Activated T-cell treated with anti-CD3 and anti-CD28 coated beads, Interleukin-2, amount 50 U/mL, for 24 hours (primary cell): ENCODE data around the gene ADAMTS7.
"Not testable (repeated sequence)": the region's sequence is repeated elsewhere in the genome, so short reads cannot be mapped to it uniquely, and the experiment has no call there.

Experiments used
- DNase-seq: peaks from one replicate; pipeline ENCODE4 v3.0.0-alpha.2; 2020
- H3K27ac Mint-ChIP-seq: 2 replicates; pipeline ENCODE4 v1.8.0; 2020; ENCODE audit warnings: mild to moderate bottlenecking, mixed read lengths
- H3K27me3 Mint-ChIP-seq: 2 replicates; pipeline ENCODE4 v1.8.0; 2020; ENCODE audit warnings: mixed read lengths
- H3K36me3 Mint-ChIP-seq: 2 replicates; pipeline ENCODE4 v1.8.0; 2020; ENCODE audit warnings: low read depth, mixed read lengths
- H3K4me1 Mint-ChIP-seq: 2 replicates; pipeline ENCODE4 v1.8.0; 2020; ENCODE audit warnings: low read depth, mixed read lengths
- H3K4me3 Mint-ChIP-seq: 2 replicates; pipeline ENCODE4 v1.8.0; 2020; ENCODE audit warnings: mild to moderate bottlenecking, moderate library complexity, mixed read lengths
- H3K9me3 Mint-ChIP-seq: 2 replicates; pipeline ENCODE4 v1.8.0; 2020; ENCODE audit warnings: mixed read lengths

The ADAMTS7 gene

GRCh38 chr15:78800806-78801205 is 10.5 kb downstream of the ADAMTS7 start:
- no peak overlapping the region for H3K27ac Mint-ChIP-seq
- H3K4me1 Mint-ChIP-seq: no peaks in the 10 kb centered on the region
- no peak for DNase-seq
- no peak overlapping the region for H3K4me3 Mint-ChIP-seq
- H3K27me3 Mint-ChIP-seq: no peaks in the 10 kb centered on the region
- no peaks in the 10 kb centered on the region for H3K36me3 Mint-ChIP-seq
- no peaks in the 10 kb centered on the region for H3K9me3 Mint-ChIP-seq

GRCh38 chr15:78800189-78800588 is 11.1 kb downstream of the ADAMTS7 start:
- H3K9me3 Mint-ChIP-seq: no peaks in the 10 kb centered on the region
- no peaks in the 10 kb centered on the region for H3K4me1 Mint-ChIP-seq
- no peaks in the 10 kb centered on the region for H3K27me3 Mint-ChIP-seq
- H3K4me3 Mint-ChIP-seq: no peak overlapping the region
- no peaks in the 10 kb centered on the region for H3K36me3 Mint-ChIP-seq
- H3K27ac Mint-ChIP-seq: no peak overlapping the region
- DNase-seq: no peak

- not testable (repeated sequence) for DNase-seq, H3K36me3 Mint-ChIP-seq, H3K27me3 Mint-ChIP-seq, H3K9me3 Mint-ChIP-seq, H3K27ac Mint-ChIP-seq, H3K4me3 Mint-ChIP-seq, H3K4me1 Mint-ChIP-seq
These were observed 12.2 kb downstream of the ADAMTS7 start for GRCh38 chr15:78799102-78799501.

GRCh38 chr15:78798355-78798754 is 12.9 kb downstream of the ADAMTS7 start:
- H3K4me1 Mint-ChIP-seq, H3K9me3 Mint-ChIP-seq, H3K4me3 Mint-ChIP-seq, DNase-seq, H3K36me3 Mint-ChIP-seq, H3K27me3 Mint-ChIP-seq, H3K27ac Mint-ChIP-seq: not testable (repeated sequence)

GRCh38 chr15:78797951-78798350 is 13.3 kb downstream of the ADAMTS7 start:
- H3K36me3 Mint-ChIP-seq: no peaks in the 10 kb centered on the region
- H3K9me3 Mint-ChIP-seq: no peaks in the 10 kb centered on the region
- no peak for DNase-seq
- no peak overlapping the region for H3K27ac Mint-ChIP-seq
- H3K27me3 Mint-ChIP-seq: no peaks in the 10 kb centered on the region
- H3K4me1 Mint-ChIP-seq: no peaks in the 10 kb centered on the region
- H3K4me3 Mint-ChIP-seq: no peak overlapping the region

GRCh38 chr15:78796510-78796909 is 14.8 kb downstream of the ADAMTS7 start:
- Mint-ChIP-seq H3K9me3 (no peaks in the 10 kb centered on the region), H3K4me3 (no peak overlapping the region), H3K4me1 (no peaks in the 10 kb centered on the region), H3K36me3 (no peaks in the 10 kb centered on the region), H3K27ac (no peak overlapping the region), H3K27me3 (no peaks in the 10 kb centered on the region)
- no peak for DNase-seq

GRCh38 chr15:78795043-78795442 is 16.2 kb downstream of the ADAMTS7 start:
- no peaks in the 10 kb centered on the region for H3K36me3 Mint-ChIP-seq
- H3K4me1 Mint-ChIP-seq: peaks cover 5% of the 10 kb centered on the region
- H3K4me3 Mint-ChIP-seq: no peak overlapping the region
- no peak overlapping the region for H3K27ac Mint-ChIP-seq
- DNase-seq: no peak
- no peaks in the 10 kb centered on the region for H3K27me3 Mint-ChIP-seq
- no peaks in the 10 kb centered on the region for H3K9me3 Mint-ChIP-seq

GRCh38 chr15:78794446-78794845 is 16.8 kb downstream of the ADAMTS7 start:
- H3K4me3 Mint-ChIP-seq, H3K36me3 Mint-ChIP-seq, H3K9me3 Mint-ChIP-seq, DNase-seq, H3K27me3 Mint-ChIP-seq, H3K27ac Mint-ChIP-seq, H3K4me1 Mint-ChIP-seq: not testable (repeated sequence)

GRCh38 chr15:78791357-78791756 is 19.9 kb downstream of the ADAMTS7 start:
- no peaks in the 10 kb centered on the region for H3K9me3 Mint-ChIP-seq
- H3K27me3 Mint-ChIP-seq: no peaks in the 10 kb centered on the region
- no peak overlapping the region for H3K4me3 Mint-ChIP-seq
- no peak for DNase-seq
- no peak overlapping the region for H3K27ac Mint-ChIP-seq
- H3K36me3 Mint-ChIP-seq: no peaks in the 10 kb centered on the region
- H3K4me1 Mint-ChIP-seq: peaks cover 9% of the 10 kb centered on the region

GRCh38 chr15:78790027-78790426 is 21.2 kb downstream of the ADAMTS7 start:
- H3K27me3 Mint-ChIP-seq: no peaks in the 10 kb centered on the region
- H3K4me1 Mint-ChIP-seq: peaks cover 9% of the 10 kb centered on the region
- peaks cover under 1% of the 10 kb centered on the region for H3K9me3 Mint-ChIP-seq
- no peak for DNase-seq
- no peaks in the 10 kb centered on the region for H3K36me3 Mint-ChIP-seq
- no peak overlapping the region for H3K4me3 Mint-ChIP-seq
- H3K27ac Mint-ChIP-seq: peak overlapping the region; percentile 31

GRCh38 chr15:78789615-78790014 is 21.6 kb downstream of the ADAMTS7 start:
- H3K4me1 Mint-ChIP-seq: peaks cover 9% of the 10 kb centered on the region
- no peak for DNase-seq
- no peaks in the 10 kb centered on the region for H3K36me3 Mint-ChIP-seq
- H3K9me3 Mint-ChIP-seq: peaks cover 3% of the 10 kb centered on the region
- H3K27me3 Mint-ChIP-seq: no peaks in the 10 kb centered on the region
- H3K27ac Mint-ChIP-seq: no peak overlapping the region
- H3K4me3 Mint-ChIP-seq: no peak overlapping the region

GRCh38 chr15:78788016-78788660 is 23.1 kb downstream of the ADAMTS7 start:
- DNase-seq: no peak
- Mint-ChIP-seq H3K9me3 (peaks cover 3% of the 10 kb centered on the region), H3K36me3 (no peaks in the 10 kb centered on the region), H3K27ac (no peak overlapping the region), H3K4me1 (peaks cover 9% of the 10 kb centered on the region), H3K4me3 (no peak overlapping the region), H3K27me3 (no peaks in the 10 kb centered on the region)

GRCh38 chr15:78782402-78782801 is 28.9 kb downstream of the ADAMTS7 start:
- H3K36me3 Mint-ChIP-seq, DNase-seq: not testable (repeated sequence)

GRCh38 chr15:78781381-78781780 is 29.9 kb downstream of the ADAMTS7 start:
- not testable (repeated sequence) for H3K9me3 Mint-ChIP-seq, H3K4me3 Mint-ChIP-seq, H3K27ac Mint-ChIP-seq, H3K36me3 Mint-ChIP-seq, H3K27me3 Mint-ChIP-seq, DNase-seq, H3K4me1 Mint-ChIP-seq

More at GRCh38 chr15:78782402-78782801, 28.9 kb downstream of the ADAMTS7 start:
- not testable (repeated sequence) for H3K9me3 Mint-ChIP-seq, H3K27ac Mint-ChIP-seq, H3K4me3 Mint-ChIP-seq, H3K27me3 Mint-ChIP-seq, H3K4me1 Mint-ChIP-seq

GRCh38 chr15:78779975-78780374 is 31.3 kb downstream of the ADAMTS7 start:
- not testable (repeated sequence) for DNase-seq, H3K27ac Mint-ChIP-seq, H3K4me3 Mint-ChIP-seq, H3K4me1 Mint-ChIP-seq, H3K36me3 Mint-ChIP-seq, H3K9me3 Mint-ChIP-seq, H3K27me3 Mint-ChIP-seq

- not testable (repeated sequence) for H3K36me3 Mint-ChIP-seq, DNase-seq, H3K27me3 Mint-ChIP-seq, H3K9me3 Mint-ChIP-seq, H3K27ac Mint-ChIP-seq, H3K4me1 Mint-ChIP-seq, H3K4me3 Mint-ChIP-seq
These were observed 32.0 kb downstream of the ADAMTS7 start for GRCh38 chr15:78779176-78779785.
